ENCODE results near the gene SAP30L.

SAP30L gene

DNA sequence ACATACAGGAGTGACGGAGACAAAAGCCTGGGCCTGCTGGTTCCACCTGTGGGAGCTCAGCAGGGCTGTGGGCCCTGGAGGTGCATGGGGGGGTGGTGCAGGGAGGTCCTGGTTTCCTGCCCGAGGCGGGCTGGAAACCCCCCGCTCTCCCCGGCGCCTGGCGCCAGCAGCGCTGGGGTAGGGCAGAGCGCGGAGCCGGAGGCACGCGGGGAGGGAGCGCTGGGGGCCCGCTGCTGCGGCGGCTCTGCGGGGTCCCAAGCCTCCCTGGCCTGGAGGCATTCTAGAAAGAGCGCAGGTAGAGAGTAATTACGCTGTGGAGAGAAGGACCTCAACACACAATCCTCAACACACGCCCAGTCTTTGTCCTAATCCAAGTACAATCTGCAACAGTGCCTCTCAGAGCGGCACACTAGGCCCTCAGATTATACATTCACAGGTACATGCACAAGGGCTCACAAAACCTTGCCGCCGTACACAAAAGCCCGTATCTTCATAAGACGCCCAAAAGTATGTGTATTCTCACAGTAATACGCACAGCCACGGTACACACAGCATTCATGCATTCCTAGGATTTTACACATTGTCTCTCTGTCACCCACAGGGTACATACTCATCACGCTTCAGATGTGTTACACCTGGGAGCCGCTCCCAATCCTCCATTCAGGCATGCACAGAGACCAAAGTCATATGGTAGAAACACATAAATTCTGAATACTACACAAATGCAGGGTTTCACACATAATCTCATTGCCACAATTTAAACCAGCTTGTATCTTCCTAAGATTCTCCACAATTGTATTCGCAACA is 34.4 kb downstream of the SAP30L start:
- DNase-seq, result peak; percentile 27

GRCh38 chr5:154480847-154481246 is 35.0 kb downstream of the SAP30L start:
- peak; percentile 7 for DNase-seq

- no peak for DNase-seq
Observed at GRCh38 chr5:154481584-154482381, 36.0 kb downstream of the SAP30L start.

DNA sequence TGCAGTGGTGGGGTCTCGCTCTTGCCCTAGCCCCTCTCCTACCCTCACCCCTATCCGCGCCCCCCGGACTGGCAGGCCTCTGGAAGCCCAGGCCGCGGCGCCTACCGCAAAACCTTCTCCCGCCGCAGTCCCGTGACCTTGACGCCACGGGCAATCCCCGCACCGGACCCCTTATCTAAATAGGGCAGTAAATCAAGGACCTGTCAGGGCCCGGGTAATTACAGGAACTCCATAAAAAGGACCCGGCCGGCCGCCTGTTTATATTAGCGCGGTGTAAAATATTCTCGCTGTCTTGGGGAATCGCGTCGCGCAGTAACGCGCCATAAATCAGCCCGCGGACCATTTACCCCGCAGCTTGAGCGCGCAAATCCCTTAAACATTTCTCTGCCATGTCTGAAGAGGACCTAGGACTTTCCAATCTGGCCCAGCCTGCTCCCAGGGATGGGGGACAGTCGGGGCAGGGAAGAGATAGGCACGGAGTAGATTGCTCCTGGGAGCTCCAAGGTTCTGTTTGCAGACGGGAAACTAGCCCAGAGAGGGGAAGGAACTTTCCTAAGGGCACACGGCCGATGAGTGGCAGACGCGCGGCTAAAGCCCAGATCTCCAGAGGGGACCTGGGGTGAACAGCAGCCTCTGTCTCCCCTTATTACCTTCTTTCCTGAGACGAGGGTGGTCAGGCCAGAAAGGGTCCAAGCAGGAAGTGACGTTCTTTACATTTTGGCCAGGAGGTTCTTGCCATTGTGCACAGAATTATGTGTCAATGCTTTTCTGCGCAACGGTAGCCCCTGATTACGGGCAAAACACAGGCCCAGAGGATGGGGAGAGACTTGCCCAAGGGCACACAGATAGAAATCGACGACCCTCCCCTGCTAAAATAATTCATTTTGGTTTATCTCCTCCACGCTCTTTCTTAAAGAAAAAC is 37.0 kb downstream of the SAP30L start:
- peak; percentile 56 for DNase-seq

GRCh38 chr5:154483654-154484392 is 38.0 kb downstream of the SAP30L start:
- peak; percentile 61 for DNase-seq

- no peak for DNase-seq
Observed at GRCh38 chr5:154484393-154485095, 38.7 kb downstream of the SAP30L start.

DNA sequence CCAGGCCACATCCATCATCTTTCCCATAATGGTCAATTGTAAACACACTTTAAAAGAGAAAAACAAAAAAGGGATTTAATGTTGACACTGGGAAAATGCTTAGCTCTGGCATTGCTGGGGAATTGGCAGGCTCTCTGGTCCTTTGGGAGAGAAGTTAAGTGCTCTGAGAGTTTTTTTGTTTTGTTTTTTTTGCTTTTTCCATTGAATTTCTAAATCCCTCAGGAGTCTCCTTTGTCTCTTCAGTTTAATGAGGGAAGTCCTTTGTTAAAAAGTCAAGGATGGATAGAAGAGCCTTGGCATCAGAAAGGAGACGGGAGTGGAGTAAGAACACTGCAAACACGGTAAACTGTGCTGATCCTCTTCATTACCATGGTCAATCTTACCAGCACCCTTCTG is 39.3 kb downstream of the SAP30L start:
- no peak for DNase-seq

- no peak for DNase-seq
Observed at GRCh38 chr5:154485850-154486426, 40.1 kb downstream of the SAP30L start.

DNA sequence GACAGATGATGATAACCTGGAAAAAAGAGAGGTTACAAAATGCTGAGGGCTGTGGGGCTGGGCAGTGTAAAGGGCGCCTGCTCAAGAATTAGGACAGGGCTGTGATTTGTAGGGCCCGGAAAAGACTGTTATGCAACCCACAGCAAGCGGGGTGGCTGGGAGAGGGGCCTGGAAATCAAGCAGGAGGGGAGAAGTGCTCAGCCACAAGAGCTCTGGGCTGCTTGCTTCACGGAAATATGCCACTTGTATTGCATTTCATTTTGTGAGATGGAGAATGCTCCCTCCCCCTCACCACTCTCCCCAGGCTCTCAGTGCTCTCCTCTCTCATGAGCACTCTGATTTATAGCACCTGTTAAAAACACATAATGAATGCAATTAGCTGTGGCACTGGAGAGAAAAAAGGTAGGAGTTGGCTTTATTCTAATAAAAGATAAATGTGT is 40.6 kb downstream of the SAP30L start:
- peak; percentile 25 for DNase-seq

DNA sequence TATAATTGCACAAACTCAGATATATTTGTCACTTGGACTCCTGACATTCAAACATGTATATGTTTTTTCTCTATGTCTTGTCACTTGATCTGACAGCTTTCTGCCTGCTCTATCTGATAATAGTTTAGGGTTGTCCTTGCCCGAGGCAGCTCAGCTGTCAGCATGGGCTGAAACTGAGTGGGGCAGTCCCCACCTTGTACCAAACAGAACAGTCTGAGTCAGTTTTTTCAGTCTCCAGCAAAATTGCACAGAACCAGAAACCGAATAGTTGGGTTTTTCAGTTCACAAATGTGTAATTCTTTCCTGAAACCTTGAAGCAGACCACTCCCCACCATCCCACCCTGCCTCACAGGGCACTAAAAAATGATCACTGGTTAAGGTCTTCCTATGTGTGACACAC is 41.7 kb downstream of the SAP30L start:
- no peak for DNase-seq

- no peak for DNase-seq
Observed at GRCh38 chr5:154491941-154492340, 46.1 kb downstream of the SAP30L start.

DNA sequence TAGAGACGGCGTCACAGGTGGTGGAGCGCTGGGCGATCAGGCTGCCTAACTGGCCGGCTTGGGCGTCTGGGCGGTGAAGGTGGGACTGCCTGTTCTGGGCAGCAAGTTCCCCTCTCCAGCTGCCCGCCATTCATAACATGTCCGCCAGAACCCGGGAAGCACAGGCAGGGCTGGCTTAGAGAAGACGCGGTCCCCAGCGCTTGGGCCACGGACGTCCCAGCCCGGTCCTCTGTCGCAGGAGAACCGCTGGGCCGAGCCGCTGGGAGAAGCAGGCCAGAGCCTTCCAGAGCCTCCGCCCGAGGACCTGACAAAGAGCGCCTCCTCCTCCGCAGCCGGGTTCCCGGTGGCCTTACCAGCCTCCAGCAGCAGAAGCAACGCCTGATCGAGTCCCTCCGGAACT is 47.5 kb downstream of the SAP30L start:
- DNase-seq, result no peak

GRCh38 chr5:154494036-154494435 is 48.2 kb downstream of the SAP30L start:
- no peak for DNase-seq

DNA sequence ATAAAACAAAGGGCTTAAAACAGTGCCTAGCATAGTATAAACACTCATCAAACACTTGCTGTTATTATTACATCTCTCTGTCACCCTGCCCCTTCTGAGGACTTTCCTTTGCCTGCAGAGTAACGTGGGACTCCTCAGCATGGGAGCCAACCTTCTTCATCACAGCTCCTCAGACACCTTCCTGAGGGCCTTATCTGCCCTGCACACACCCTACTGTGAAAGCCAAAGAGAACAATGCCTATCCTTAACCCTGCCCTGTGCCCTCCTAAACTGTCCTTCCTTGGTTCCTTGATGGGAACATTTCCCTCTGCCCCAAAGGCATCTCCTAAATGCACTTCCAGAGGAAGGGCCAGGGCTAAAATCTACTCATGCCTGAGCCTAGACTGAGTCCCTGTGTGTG is 52.8 kb downstream of the SAP30L start:
- DNase-seq, result no peak

- no peak for DNase-seq
Observed at GRCh38 chr5:154498994-154499393, 53.2 kb downstream of the SAP30L start.

- DNase-seq, result no peak
Observed at GRCh38 chr5:154501566-154501965, 55.8 kb downstream of the SAP30L start.

GRCh38 chr5:154502180-154502579 is 56.4 kb downstream of the SAP30L start:
- no peak for DNase-seq

- no peak for DNase-seq
Observed at GRCh38 chr5:154503698-154504039, 57.9 kb downstream of the SAP30L start.

- DNase-seq, result no peak
Observed at GRCh38 chr5:154505567-154505966, 59.8 kb downstream of the SAP30L start.

DNA sequence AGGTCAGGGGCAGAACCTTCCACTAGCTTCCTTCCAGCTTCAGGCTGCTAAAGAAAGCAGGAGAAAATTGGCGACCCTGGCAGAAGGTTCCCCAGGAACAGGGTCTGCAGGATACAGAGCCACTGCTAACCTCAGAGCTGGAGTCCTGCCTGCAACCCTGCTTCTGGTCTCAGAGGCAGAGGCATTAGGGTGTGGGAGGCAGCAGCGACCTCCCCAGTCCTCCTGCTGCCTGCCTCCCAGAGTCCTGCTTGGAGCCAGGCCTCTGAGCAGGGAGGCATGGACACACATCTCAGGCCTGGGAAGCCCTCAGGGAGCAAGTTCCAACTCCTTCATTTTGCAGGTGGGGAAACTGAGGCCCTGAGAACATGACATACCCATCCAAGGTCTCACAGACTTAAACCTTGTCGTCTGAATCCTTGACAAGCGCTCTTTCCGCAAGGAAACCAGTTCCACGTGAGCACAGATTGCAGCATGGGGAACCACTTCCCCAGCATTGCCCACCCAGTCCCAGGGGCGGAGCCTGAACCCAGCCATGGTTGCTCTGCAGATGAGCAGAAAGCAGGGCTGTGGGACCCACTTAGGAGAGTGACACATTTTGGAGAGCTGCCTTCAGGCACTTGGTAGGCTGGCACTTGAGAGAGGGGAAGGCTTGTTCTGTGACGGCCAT is 60.4 kb downstream of the SAP30L start:
- DNase-seq, result no peak

Measured in right kidney (tissue), 1 donor.